OCI-LY7 (cell line): ENCODE data around the gene EXOC4.

ENCODE experiments used
- CTCF ChIP-seq: fragments of 200-600 bp; sonication (generic); conservative IDR thresholded peaks from 2 replicates; pipeline ENCODE4 v1.5.1; 2014; ENCODE audit warnings: mild to moderate bottlenecking, antibody characterized with exemption, low read length, moderate library complexity, mixed read lengths
- EZH2phosphoT487 ChIP-seq: fragments of 200-600 bp; sonication (generic); IDR thresholded peaks from 2 replicates; pipeline ENCODE4 v1.6.1; 2018; ENCODE audit warnings: low read depth, borderline replicate concordance, mild to moderate bottlenecking, mixed run types, antibody characterized with exemption, low read length, moderate library complexity, mixed read lengths

- no peak for TF ChIP-seq EZH2phosphoT487
- no peak for TF ChIP-seq CTCF
Measured at GRCh38 chr7:133511708-133512107, 258.8 kb downstream of the EXOC4 start.
